ENCODE measurements around the gene MIS12. TPM values are rescaled to one million over a fixed set of nuclear protein-coding genes. Genes with fewer than 3 reads are reported as not detected.

Gene MIS12
- total and polyA plus RNA-seq, 2 donors (not counting 1 experiment from before 2014, with no cell fraction given) = 20.9 to 41.1 TPM

DNA sequence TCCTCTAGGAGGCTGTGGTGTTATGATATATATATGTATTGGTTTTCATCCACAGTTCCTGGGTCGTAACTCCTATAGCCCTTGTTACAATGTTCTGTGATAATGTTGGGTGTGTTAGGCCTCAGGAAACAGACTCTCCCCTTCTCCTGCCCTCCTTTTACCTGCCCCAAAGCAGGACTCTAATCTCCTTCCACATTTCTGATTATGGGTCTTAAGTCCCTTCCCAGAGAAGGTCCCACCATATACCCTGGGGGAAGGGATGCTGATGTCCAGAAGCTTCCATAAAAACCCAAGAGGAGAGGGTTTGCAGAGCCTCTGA lies 47.0 kb upstream of the MIS12 start:
- Mint-ChIP-seq H3K4me1 (peaks cover 31% of the 10 kb centered on the region), H3K27ac (peak overlapping the region; percentile 93), H3K4me3 (peak overlapping the region; percentile 79), H3K9me3 (ENCODE audit: insufficient read depth) (no peaks in the 10 kb centered on the region), H3K27me3 (no peaks in the 10 kb centered on the region)
- ATAC-seq (ENCODE audit: low read depth) = no peak
- ChIA-PET POLR2A (interaction anchor here (0.7 to 1.9 kb wide), 4 partner anchors 10 to 219 kb away, joined by 3 to 11 read pairs (median 4); partner anchors contain the start of genes NUP88 and RPAIN), CTCF (interaction anchor here (0.6 to 2.5 kb wide), 26 partner anchors 10 to 422 kb away, joined by 3 to 35 read pairs (median 5); partner anchors contain the start of genes DHX33, NUP88, RABEP1 and RPAIN)
- H4K20me1 ChIP-seq (ENCODE audit: control insufficient read depth, insufficient read depth, low read length, poor library complexity, severe bottlenecking) = peaks cover 7% of the 10 kb centered on the region
- H3K4me2 ChIP-seq (replicated peaks; ENCODE audit: low read depth, low read length, poor library complexity, severe bottlenecking) = peak overlapping the region; percentile 81
- intact Hi-C loops (cut with micrococcal nuclease) = loop anchor here (1.0 kb wide), 5 partner anchors 19 to 248 kb away; partner anchors contain the start of genes DERL2, MIS12, RPAIN and ZNF594
- peak overlapping the region; percentile 93 for H2AFZ ChIP-seq (ENCODE audit: insufficient read depth, low read depth, low read length, poor library complexity, severe bottlenecking)
- H3K4me1 ChIP-seq (ENCODE audit: control insufficient read depth in 2 of 2, insufficient read depth in 2 of 2, low read length in 2 of 2) = peaks cover 14 to 26% of the 10 kb centered on the region in 2 donors
- no peaks in the 10 kb centered on the region for H3K9me3 ChIP-seq (ENCODE audit: control extremely low read depth in 1 of 3, control insufficient read depth in 2 of 3, insufficient read depth in 1 of 3, low read length in 2 of 3)
- DNase-seq = no peak
- TF ChIP-seq CTCF (IDR thresholded peaks at IDR 0.05) = peak; percentile 56
- TF ChIP-seq EZH2 (IDR thresholded peaks at IDR 0.05; ENCODE audit: borderline replicate concordance, insufficient read depth, low read depth, low read length, poor library complexity, severe bottlenecking) = no peak
- peak overlapping the region; percentile 74 for H3K9ac ChIP-seq (ENCODE audit: low read length)
- peak overlapping the region; percentile 52 to 74 (median 62) for H3K4me3 ChIP-seq (ENCODE audit: control extremely low read depth in 1 of 5, extremely low read depth in 1 of 5, insufficient read depth in 1 of 5, low read depth in 2 of 5, low read length in 4 of 5)
- whole genome bisulfite sequencing (ENCODE audit: insufficient coverage) = no CpG with 5 or more reads among the region's 1 CpG
- H3K27me3 ChIP-seq (replicated peaks in 1 of 4; ENCODE audit: control extremely low read depth in 1 of 4, control insufficient read depth in 3 of 4, insufficient read depth in 4 of 4, low read length in 3 of 4) = no peaks in the 10 kb centered on the region
- peaks cover 8 to 38% of the 10 kb centered on the region in 2 experiments for H3K36me3 ChIP-seq (replicated peaks in 1 of 2; ENCODE audit: control extremely low read depth in 1 of 2, control insufficient read depth in 1 of 2, extremely low read depth in 1 of 2, insufficient read depth in 2 of 2, low read length in 1 of 2)
- peaks cover 43% of the 10 kb centered on the region for H3K79me2 ChIP-seq (ENCODE audit: control insufficient read depth, insufficient read depth, low read length)
- H3K27ac ChIP-seq (ENCODE audit: low read length in 2 of 2) = peak overlapping the region; percentile 66 to 81

- H3K36me3 ChIP-seq (replicated peaks in 1 of 2; ENCODE audit: control extremely low read depth in 1 of 2, control insufficient read depth in 1 of 2, extremely low read depth in 1 of 2, insufficient read depth in 2 of 2, low read length in 1 of 2) = peaks cover 7 to 35% of the 10 kb centered on the region in 2 experiments
- CTCF ChIA-PET = no interaction called here
Measured at GRCh38 chr17:5443728-5444127, 42.6 kb upstream of the MIS12 start.

More at GRCh38 chr17:5443728-5444127, 42.6 kb upstream of the MIS12 start:
- H3K4me2 ChIP-seq (replicated peaks; ENCODE audit: low read depth, low read length, poor library complexity, severe bottlenecking) = no peak overlapping the region
- ATAC-seq (ENCODE audit: low read depth) (no peak), DNase-seq (no peak)
- peaks cover 6 to 8% of the 10 kb centered on the region in 2 donors for H3K4me1 ChIP-seq (ENCODE audit: control insufficient read depth in 2 of 2, insufficient read depth in 2 of 2, low read length in 2 of 2)
- no peaks in the 10 kb centered on the region for H4K20me1 ChIP-seq (ENCODE audit: control insufficient read depth, insufficient read depth, low read length, poor library complexity, severe bottlenecking)
- no peaks in the 10 kb centered on the region for H3K9me3 ChIP-seq (ENCODE audit: control extremely low read depth in 1 of 3, control insufficient read depth in 2 of 3, insufficient read depth in 1 of 3, low read length in 2 of 3)
- H3K9ac ChIP-seq (ENCODE audit: low read length) = no peak overlapping the region
- intact Hi-C loops (cut with micrococcal nuclease) = no loop called here
- TF ChIP-seq EZH2 (IDR thresholded peaks at IDR 0.05; ENCODE audit: borderline replicate concordance, insufficient read depth, low read depth, low read length, poor library complexity, severe bottlenecking) = no peak
- TF ChIP-seq CTCF (IDR thresholded peaks at IDR 0.05) = no peak
- no peaks in the 10 kb centered on the region for H3K27me3 ChIP-seq (replicated peaks in 1 of 4; ENCODE audit: control extremely low read depth in 1 of 4, control insufficient read depth in 3 of 4, insufficient read depth in 4 of 4, low read length in 3 of 4)
- no peaks in the 10 kb centered on the region for H3K9me3 Mint-ChIP-seq (ENCODE audit: insufficient read depth)
- H3K27ac Mint-ChIP-seq = no peak overlapping the region
- H3K79me2 ChIP-seq (ENCODE audit: control insufficient read depth, insufficient read depth, low read length) = peaks cover 9% of the 10 kb centered on the region
- peaks cover 13% of the 10 kb centered on the region for H3K4me1 Mint-ChIP-seq
- no peak overlapping the region for H3K27ac ChIP-seq (ENCODE audit: low read length in 2 of 2)
- H3K4me3 Mint-ChIP-seq = no peak overlapping the region
- POLR2A ChIA-PET = no interaction called here
- 100% methylated on average over 2 of the region's 6 CpGs for WGBS (ENCODE audit: insufficient coverage)
- no peak overlapping the region for H3K4me3 ChIP-seq (ENCODE audit: control extremely low read depth in 1 of 5, extremely low read depth in 1 of 5, insufficient read depth in 1 of 5, low read depth in 2 of 5, low read length in 4 of 5)
- H2AFZ ChIP-seq (ENCODE audit: insufficient read depth, low read depth, low read length, poor library complexity, severe bottlenecking) = no peak overlapping the region
- H3K27me3 Mint-ChIP-seq = no peaks in the 10 kb centered on the region

Data from B cell (primary cell).